IMR-90 (cell line): ENCODE results near the gene TSR1. TPM values are rescaled to one million over a fixed set of nuclear protein-coding genes. Genes with fewer than 3 reads are reported as not detected.
A peak's percentile ranks its signal among the peaks of the same experiment; 100 is the strongest.

Experiments used
- ATAC-seq: fragments of 200-7000 bp; cut with Tn5 transposase; 2 replicates; pipeline ENCODE4 v1.9.1; 2020; ENCODE audit warnings: low read depth, mild to moderate bottlenecking, moderate library complexity
- BruUV-seq: library from RNA; stranded (reverse); fragments of 400-500 nt; replicated peaks from 2 replicates; lab custom pipeline; 2021; lab: Mats Ljungman, UMichigan
- CTCF ChIA-PET: fragments of 300-600 bp; formaldehyde crosslinking; extraction: SDS; loops from one replicate; lab custom pipeline; 2021; ENCODE audit warnings: antibody characterized with exemption; lab: Yijun Ruan, JAX
- POLR2A ChIA-PET: fragments of 300-600 bp; sonication (Branson Sonifier 250); formaldehyde crosslinking; loops from one replicate; lab custom pipeline; 2022; ENCODE audit warnings: antibody characterized with exemption; ENCODE audit not compliant: unreplicated experiment; lab: Charles Lee
- DNase-seq: peaks from one replicate; pipeline ENCODE4 v3.0.0; 2013
- H2AFZ ChIP-seq: replicated peaks from 2 replicates; pipeline ENCODE3; 2013; ENCODE audit warnings: low read length, mild to moderate bottlenecking; ENCODE audit not compliant: poor library complexity
- H2AK5ac ChIP-seq: 2 replicates; pipeline ENCODE4 v1.6.1; 2013; ENCODE audit warnings: low read depth, low read length, inconsistent platforms
- H2AK9ac ChIP-seq: replicated peaks from 2 replicates; pipeline ENCODE3; 2013; ENCODE audit warnings: mild to moderate bottlenecking, low read depth, low read length, moderate library complexity; ENCODE audit not compliant: poor library complexity
- H2BK120ac ChIP-seq: 2 replicates; pipeline ENCODE4 v1.6.1; 2013; ENCODE audit warnings: low read depth, low read length, inconsistent platforms
- H2BK15ac ChIP-seq: 3 replicates; pipeline ENCODE4 v1.6.1; 2013; ENCODE audit warnings: low read depth, low read length, inconsistent platforms
- H2BK20ac ChIP-seq: 2 replicates; pipeline ENCODE4 v1.6.1; 2013; ENCODE audit warnings: low read depth, mild to moderate bottlenecking, inconsistent platforms, low read length, moderate library complexity
- H2BK5ac ChIP-seq: 2 replicates; pipeline ENCODE4 v1.6.1; 2013; ENCODE audit warnings: mild to moderate bottlenecking, low read depth, low read length, inconsistent platforms; ENCODE audit not compliant: poor library complexity, severe bottlenecking
- H3K14ac ChIP-seq: replicated peaks from 2 replicates; pipeline ENCODE4 v1.6.1; 2013; ENCODE audit warnings: low read depth, low read length, inconsistent platforms
- H3K18ac ChIP-seq: 2 replicates; pipeline ENCODE4 v1.6.1; 2013; ENCODE audit warnings: low read depth, low read length, control low read depth
- H3K23ac ChIP-seq: 2 replicates; pipeline ENCODE4 v1.6.1; 2013; ENCODE audit warnings: low read depth, low read length, inconsistent platforms
- H3K27ac ChIP-seq: 2 replicates; pipeline ENCODE4 v1.5.1; 2013; ENCODE audit warnings: mild to moderate bottlenecking, control low read depth, low read length; ENCODE audit not compliant: insufficient read depth
- H3K27me3 ChIP-seq: 2 replicates; pipeline ENCODE4 v1.6.1; 2013; ENCODE audit warnings: low read length; ENCODE audit not compliant: control insufficient read depth, insufficient read depth
- H3K36me3 ChIP-seq: 2 replicates; pipeline ENCODE4 v1.6.1; 2013; ENCODE audit warnings: low read length, mixed read lengths; ENCODE audit not compliant: control insufficient read depth, insufficient read depth
- H3K4ac ChIP-seq: 2 replicates; pipeline ENCODE4 v1.6.1; 2013; ENCODE audit warnings: low read depth, low read length, inconsistent platforms
- H3K4me1 ChIP-seq: 2 replicates; pipeline ENCODE4 v1.6.1; 2013; ENCODE audit warnings: low read length, mixed read lengths; ENCODE audit not compliant: control insufficient read depth, insufficient read depth
- H3K4me2 ChIP-seq: 2 replicates; pipeline ENCODE4 v1.6.1; 2013; ENCODE audit warnings: low read depth, mild to moderate bottlenecking, control low read depth, low read length, moderate library complexity
- H3K4me3 ChIP-seq: 2 replicates; pipeline ENCODE4 v1.5.1; 2013; ENCODE audit warnings: low read depth, mild to moderate bottlenecking, control low read depth, low read length, moderate library complexity; ENCODE audit not compliant: insufficient read depth
- H3K56ac ChIP-seq: 2 replicates; pipeline ENCODE4 v1.6.1; 2013; ENCODE audit warnings: low read length, inconsistent platforms; ENCODE audit not compliant: insufficient read depth; ENCODE audit errors: extremely low read depth
- H3K79me1 ChIP-seq, 2 experiments: 2 replicates each; pipeline ENCODE4 v1.6.1; 2013; ENCODE audit warnings: low read length in 2 of 2, inconsistent platforms in 1 of 2, low read depth in 1 of 2
- H3K9ac ChIP-seq: 2 replicates; pipeline ENCODE4 v1.6.1; 2013; ENCODE audit warnings: low read depth, low read length, control low read depth
- H3K9me1 ChIP-seq: 2 replicates; pipeline ENCODE4 v1.6.1; 2013; ENCODE audit warnings: low read length, inconsistent platforms; ENCODE audit not compliant: insufficient read depth
- H3K9me3 ChIP-seq: 2 replicates; pipeline ENCODE4 v1.6.1; 2013; ENCODE audit warnings: low read length; ENCODE audit not compliant: control insufficient read depth, insufficient read depth
- H4K20me1 ChIP-seq: 2 replicates; pipeline ENCODE4 v1.6.1; 2013; ENCODE audit warnings: low read length, inconsistent platforms; ENCODE audit not compliant: insufficient read depth
- H4K5ac ChIP-seq: 2 replicates; pipeline ENCODE4 v1.6.1; 2013; ENCODE audit warnings: mild to moderate bottlenecking, low read depth, low read length, control low read depth
- H4K8ac ChIP-seq, 2 experiments: 2 replicates each; pipeline ENCODE4 v1.6.1; 2013; ENCODE audit warnings: low read depth in 2 of 2, low read length in 2 of 2, control low read depth in 1 of 2, inconsistent platforms in 1 of 2
- H4K91ac ChIP-seq: 2 replicates; pipeline ENCODE4 v1.6.1; 2013; ENCODE audit warnings: low read depth, low read length, inconsistent platforms; ENCODE audit not compliant: insufficient read depth
- CEBPB ChIP-seq: IDR thresholded peaks from 2 replicates; pipeline ENCODE4 v1.6.1; 2012; ENCODE audit warnings: low read depth, low read length, improper control_type of control experiment
- CHD1 ChIP-seq: IDR thresholded peaks from 2 replicates; pipeline ENCODE4 v1.6.1; 2012; ENCODE audit warnings: low read depth, low read length, improper control_type of control experiment
- CTCF ChIP-seq: conservative IDR thresholded peaks from 2 replicates; pipeline ENCODE4 v1.5.1; 2012; ENCODE audit warnings: mild to moderate bottlenecking, low read depth, low read length, improper control_type of control experiment
- FOS ChIP-seq: fragments of 150-350 bp; IDR thresholded peaks from 2 replicates; pipeline ENCODE4 v1.6.1; 2016; ENCODE audit warnings: low read depth, low read length
- MAFK ChIP-seq: IDR thresholded peaks from 2 replicates; pipeline ENCODE4 v1.6.1; 2012; ENCODE audit warnings: low read depth, low read length, improper control_type of control experiment
- POLR2A ChIP-seq: IDR thresholded peaks from 2 replicates; pipeline ENCODE4 v1.6.1; 2012; ENCODE audit warnings: mild to moderate bottlenecking, low read depth, low read length
- RAD21 ChIP-seq: IDR thresholded peaks from 2 replicates; pipeline ENCODE4 v1.6.1; 2012; ENCODE audit warnings: low read length, improper control_type of control experiment
- RCOR1 ChIP-seq: IDR thresholded peaks from 2 replicates; pipeline ENCODE4 v1.6.1; 2012; ENCODE audit warnings: mild to moderate bottlenecking, low read length, improper control_type of control experiment; ENCODE audit not compliant: insufficient replicate concordance
- RFX5 ChIP-seq: IDR thresholded peaks from 2 replicates; pipeline ENCODE4 v1.8.0; 2012; ENCODE audit warnings: low read depth, mild to moderate bottlenecking, low read length, moderate library complexity
- WGBS, 2 experiments: methylation state at CpG; one replicate each; pipeline versions ENCODE4 v1.1.5 to v1.1.7; 2013; ENCODE audit warnings: missing lambda C conversion rate in 2 of 2; ENCODE audit not compliant: insufficient read length in 1 of 2; ENCODE audit errors: extremely low coverage in 2 of 2; 5-methylcytosine and 5-hydroxymethylcytosine counted together
- dilution Hi-C: fragments of 300-500 bp; cut with HindIII; formaldehyde crosslinking; loops from one replicate; pipeline ENCODE4 v1.14.3; 2018; ENCODE audit warnings: low sequenced_read_pairs; ENCODE audit not compliant: unreplicated experiment
- in situ Hi-C: fragments of 300-500 bp; cut with MboI; formaldehyde crosslinking; loops from 3 replicates; pipeline ENCODE4 v1.14.3; 2019; ENCODE audit warnings: low sequenced_read_pairs, inconsistent platforms, mixed read lengths
- intact Hi-C: fragments of 100-400 bp; cut with micrococcal nuclease; formaldehyde crosslinking; loops from 2 replicates; pipeline ENCODE4 v1.10.0; 2022
- polyA plus RNA-seq, 3 experiments: library from polyadenylated mRNA; depleted of rRNA; stranded (reverse); fragments of >200 nt; gene quantifications; 2 replicates each; pipeline ENCODE4 v1.2.3, GENCODE V29; 2012; ENCODE audit warnings: low replicate concordance in 1 of 3
- total RNA-seq: library from RNA; depleted of rRNA; stranded (reverse); fragments of >200 nt; gene quantifications from 2 replicates; pipeline ENCODE4 v1.2.3, GENCODE V29; 2012

TSR1 gene
- total and polyA plus RNA-seq, 2 of the 4 experiments (the other 2 are of a cell fraction): 22.6 to 72.6 TPM

GRCh38 chr17:2379489-2380225 is 43.4 kb upstream of the TSR1 start (continued):
- TF ChIP-seq CTCF: no peak

GRCh38 chr17:2378905-2379304 is 42.6 kb upstream of the TSR1 start:
- Histone ChIP-seq H3K9ac (no peak overlapping the region), H2AK9ac (peak overlapping the region; percentile 65), H4K20me1 (peaks cover 3% of the 10 kb centered on the region; the same call in 1 of the 2 replicates), H2AK5ac (no peak overlapping the region), H3K79me1 (peaks cover 0 to 3% of the 10 kb centered on the region in 2 experiments; a peak in 1 of 4 replicates), H3K4ac (no peak overlapping the region), H4K8ac (no peak overlapping the region), H4K5ac (no peak overlapping the region), H3K4me1 (no peaks in the 10 kb centered on the region; the same call in 1 of the 2 replicates), H3K56ac (no peak overlapping the region), H3K4me2 (no peak overlapping the region), H2BK5ac (no peak overlapping the region), H3K23ac (no peak overlapping the region), H4K91ac (no peak overlapping the region), H2BK120ac (no peak overlapping the region), H3K18ac (no peak overlapping the region), H3K9me3 (no peaks in the 10 kb centered on the region), H3K27me3 (no peaks in the 10 kb centered on the region), H3K9me1 (0 out of 2 replicates have a peak, but pooled peaks cover 3% of the 10 kb centered on the region), H3K14ac (no peak overlapping the region), H3K4me3 (no peak overlapping the region), H3K27ac (no peak overlapping the region), H2BK20ac (no peak overlapping the region), H3K36me3 (peaks cover 49% of the 10 kb centered on the region), H2BK15ac (no peak overlapping the region), H2AFZ (no peak overlapping the region)
- ATAC-seq: no peak
- 95% methylated on average over 4 of the region's 11 CpGs; no CpG with 5 or more reads in 1 of the 2 experiments for WGBS, 2 experiments
- ChIA-PET CTCF (no interaction called here), POLR2A (no interaction called here)
- in situ Hi-C loops: loop anchor here (5.0 kb wide), 1 partner anchor 33 kb away; no protein-coding TSS in a partner anchor
- dilution Hi-C loops: no loop called here
- no peak for TF ChIP-seq MAFK
- TF ChIP-seq FOS: no peak
- no peak for TF ChIP-seq RFX5
- no peak for TF ChIP-seq RAD21
- no peak for TF ChIP-seq RCOR1
- TF ChIP-seq CHD1: no peak
- no peak for TF ChIP-seq CEBPB
- no peak for TF ChIP-seq CTCF
- TF ChIP-seq POLR2A: no peak
- BruUV-seq: no TSS peak
- DNase-seq: no peak
- intact Hi-C loops: no loop called here
